Fibroblast of peridontal ligament (primary cell): Measurements from ENCODE around the gene TM7SF3.
A peak's percentile ranks its signal among the peaks of the same experiment; 100 is the strongest.
"Not testable (repeated sequence)": the region's sequence is repeated elsewhere in the genome, so short reads cannot be mapped to it uniquely, and the experiment has no call there.

Source experiments
- DNase-seq: peaks from one replicate; pipeline ENCODE4 v3.0.0-alpha.2; 2010; ENCODE audit errors: extremely low read depth

TM7SF3 gene

DNA sequence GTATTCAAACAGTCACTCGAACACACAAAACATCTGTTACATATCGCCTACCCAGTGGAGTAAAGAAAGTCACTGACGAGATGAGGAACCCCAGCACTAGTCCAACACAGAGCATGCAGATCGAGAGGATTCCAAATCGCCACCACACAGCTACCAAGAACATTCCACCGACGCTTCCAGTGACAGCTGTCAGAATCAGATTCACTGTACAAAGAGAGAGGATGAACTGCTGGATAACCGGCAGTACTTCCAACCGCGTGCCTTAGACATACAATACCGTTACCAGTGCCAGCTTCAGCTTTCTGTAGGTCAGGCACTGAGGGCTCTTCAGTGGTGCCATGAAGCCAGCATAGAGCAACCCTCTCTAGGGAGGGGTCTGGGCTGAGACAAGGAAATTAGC, 34.5 kb downstream of the TM7SF3 start:
- no peak for DNase-seq

DNA sequence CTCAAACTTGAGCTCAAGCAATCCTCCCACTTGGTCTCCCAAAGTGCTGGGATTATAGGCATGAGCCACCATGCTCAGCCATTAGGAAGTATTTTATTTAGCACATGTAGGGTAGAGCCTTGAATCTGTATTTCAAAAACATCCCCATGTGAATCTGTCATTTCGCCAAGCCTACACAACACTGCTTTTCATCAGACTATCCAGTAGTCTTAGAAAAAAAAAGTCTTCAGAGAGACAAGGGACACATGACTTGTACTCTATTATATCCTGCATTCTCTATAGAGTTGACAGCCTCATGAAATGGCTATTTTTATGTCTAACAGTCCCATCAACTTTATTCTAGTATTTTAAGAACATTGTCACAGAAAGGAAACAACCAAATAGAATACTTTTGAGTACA, 35.4 kb downstream of the TM7SF3 start:
- no peak for DNase-seq

DNA sequence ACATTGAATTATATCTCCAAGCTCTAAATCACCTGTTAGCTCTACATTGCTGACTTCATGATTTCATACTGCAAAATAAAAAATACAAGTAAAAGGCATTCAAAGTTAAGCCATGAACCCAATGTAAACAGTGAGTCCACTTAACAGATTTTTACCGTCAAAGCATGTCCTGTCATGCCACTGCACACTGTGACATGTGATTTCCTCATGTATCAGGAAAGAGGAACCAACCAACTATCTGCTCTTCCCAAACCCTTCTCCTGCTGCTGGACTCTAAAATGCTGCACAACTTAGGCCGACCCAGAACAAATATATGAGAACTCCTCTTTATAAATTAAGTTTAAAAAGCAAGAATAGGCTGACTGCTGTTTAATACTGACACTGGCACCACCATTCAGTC, 37.5 kb downstream of the TM7SF3 start:
- no peak for DNase-seq

DNA sequence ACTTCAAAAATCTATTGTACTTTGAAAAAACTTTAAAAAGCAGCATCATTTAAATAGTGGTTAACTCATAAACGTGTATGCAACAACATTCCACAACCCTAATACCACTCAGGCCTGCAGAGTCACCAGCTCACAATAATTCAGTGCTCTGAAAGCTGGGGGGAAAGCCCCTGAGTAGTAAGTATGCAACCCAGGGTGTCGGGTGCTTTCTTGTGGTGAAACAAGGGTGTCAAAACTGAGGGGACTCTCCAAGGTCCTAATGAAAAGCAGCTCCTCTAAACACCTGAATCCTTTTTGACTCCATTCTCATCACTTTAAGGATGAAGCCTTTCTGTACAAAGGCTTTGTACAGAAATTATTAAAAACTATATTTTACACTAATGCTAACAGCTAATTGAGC, 42.2 kb downstream of the TM7SF3 start:
- DNase-seq: no peak

DNA sequence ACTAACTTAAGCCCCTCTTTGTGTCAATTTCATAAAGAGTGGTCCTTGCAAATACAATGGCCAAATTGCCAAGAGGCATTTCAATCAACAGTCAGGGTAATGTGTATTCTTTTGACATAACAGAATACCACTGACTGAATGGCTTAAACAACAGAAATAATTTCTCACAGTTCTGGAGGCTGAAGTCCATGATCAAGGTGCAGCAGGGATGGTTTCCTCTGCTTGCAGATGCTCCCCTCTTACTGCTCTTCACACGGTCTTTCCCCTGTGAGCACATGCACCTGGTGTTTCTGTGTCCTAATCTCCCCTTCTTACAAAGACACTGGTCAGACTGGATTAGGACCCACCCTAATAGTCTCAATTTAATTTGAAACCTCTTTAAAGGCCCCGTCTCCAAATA, 44.0 kb downstream of the TM7SF3 start:
- DNase-seq: no peak

DNA sequence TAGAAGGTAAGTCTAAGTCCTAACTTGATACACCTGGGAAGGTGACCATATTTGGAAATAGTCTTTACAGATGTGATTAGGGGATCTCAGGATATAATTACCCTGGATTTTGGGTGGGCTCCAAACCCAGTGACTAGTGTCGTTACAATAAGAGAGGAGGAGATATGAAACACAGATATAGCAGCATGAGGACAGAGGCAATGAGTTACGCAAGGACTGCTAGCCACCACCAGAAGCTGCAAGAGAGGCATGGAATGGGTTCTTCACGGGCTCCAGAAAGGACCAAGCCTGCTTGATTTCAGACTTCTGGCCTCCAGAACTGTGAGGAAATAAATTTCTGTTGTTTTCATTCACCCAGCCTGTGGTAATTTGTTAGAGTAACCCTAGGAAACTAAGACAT, 47.3 kb downstream of the TM7SF3 start:
- DNase-seq: no peak

DNA sequence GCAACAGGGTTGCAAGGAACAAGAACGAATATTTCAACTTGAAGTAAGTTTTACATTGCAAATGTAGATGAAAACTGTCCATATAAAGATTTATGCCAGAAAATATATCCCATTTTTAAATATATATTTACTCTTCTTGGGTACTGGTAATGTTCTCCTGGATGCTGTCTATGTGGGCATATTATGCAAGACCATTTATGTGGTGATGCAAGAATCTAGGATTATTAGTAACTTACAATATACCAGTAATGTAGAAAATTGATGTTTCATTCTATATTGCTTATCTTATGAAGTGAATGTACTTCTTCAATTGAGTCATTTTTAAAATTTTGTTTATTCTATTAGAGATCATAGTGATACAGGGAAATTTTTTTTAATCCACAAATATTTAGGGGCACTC, 50.8 kb downstream of the TM7SF3 start:
- peak; percentile 30 for DNase-seq

DNA sequence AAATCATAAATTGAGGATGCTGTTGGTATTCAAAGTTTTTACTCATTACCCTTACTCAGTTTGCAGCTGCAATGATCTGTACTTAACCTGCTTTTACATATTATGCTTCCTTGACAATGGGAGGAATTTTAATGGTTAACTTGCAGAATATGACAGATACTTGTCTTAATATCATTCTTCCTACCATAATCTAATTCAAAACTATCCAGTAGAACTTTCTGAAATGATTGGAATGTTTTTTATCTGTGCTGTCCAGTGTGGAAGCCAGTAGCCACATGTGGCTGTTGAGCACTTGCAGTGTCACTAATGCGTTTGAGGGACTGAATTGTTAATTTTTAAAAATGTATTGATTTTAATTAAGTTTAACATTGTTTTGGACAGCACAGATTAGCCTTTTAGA, 52.4 kb downstream of the TM7SF3 start:
- DNase-seq: no peak

DNA sequence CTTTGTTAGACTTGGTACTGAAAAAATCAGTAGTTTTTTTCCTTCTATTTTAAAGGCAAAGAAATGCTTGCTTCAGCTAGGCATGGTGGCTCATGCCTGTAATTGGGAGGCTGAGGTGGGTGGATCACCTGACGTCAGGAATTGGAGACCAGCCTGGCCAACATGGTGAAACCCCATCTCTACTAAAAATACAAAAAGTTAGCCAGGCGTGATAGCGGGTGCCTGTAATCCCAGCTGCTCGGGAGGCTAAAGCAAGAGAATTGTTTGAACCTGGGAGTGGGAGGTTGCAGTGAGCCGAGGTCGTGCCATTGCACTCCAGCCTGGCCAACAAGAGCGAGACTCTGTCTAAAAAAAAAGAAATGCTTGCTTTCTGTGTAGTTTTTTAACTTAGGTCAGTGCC, 52.8 kb downstream of the TM7SF3 start:
- not testable (repeated sequence) for DNase-seq

DNA sequence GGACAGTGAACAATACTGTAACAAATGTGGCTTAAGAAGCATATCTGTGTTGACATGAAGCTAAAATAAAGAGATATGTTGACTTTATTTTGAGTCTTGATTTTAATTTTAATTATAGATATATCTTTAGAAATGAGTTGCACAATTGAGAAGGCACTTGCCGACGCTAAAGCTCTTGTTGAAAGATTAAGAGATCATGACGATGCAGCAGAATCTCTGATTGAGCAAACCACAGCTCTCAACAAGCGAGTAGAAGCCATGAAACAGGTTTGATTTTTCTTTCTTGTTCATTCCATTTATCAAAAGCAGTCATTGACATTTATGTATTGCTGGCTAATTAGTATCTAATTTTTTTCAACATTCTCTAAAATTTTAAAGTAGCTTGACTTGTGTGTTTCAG, 60.2 kb downstream of the TM7SF3 start:
- DNase-seq: no peak

DNA sequence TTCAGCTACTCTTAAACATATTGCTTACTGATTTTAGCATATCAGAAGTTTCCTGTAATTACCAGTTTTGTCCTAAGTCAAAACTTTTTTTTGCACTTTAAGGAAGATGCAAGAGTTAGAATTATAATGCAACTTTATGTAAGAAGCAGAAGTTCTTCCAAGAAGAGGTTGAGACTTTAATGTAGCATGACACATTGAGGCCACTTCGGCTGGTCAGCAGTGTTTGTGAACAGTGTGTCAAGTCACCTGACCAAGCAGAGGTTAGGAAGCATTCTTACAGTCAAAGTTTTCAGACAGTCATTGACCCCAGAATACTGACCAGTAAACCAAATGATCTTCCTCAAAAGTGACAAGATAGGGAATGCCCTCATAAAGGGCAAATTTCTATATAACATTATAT, 60.7 kb downstream of the TM7SF3 start:
- peak; percentile 37 for DNase-seq

DNA sequence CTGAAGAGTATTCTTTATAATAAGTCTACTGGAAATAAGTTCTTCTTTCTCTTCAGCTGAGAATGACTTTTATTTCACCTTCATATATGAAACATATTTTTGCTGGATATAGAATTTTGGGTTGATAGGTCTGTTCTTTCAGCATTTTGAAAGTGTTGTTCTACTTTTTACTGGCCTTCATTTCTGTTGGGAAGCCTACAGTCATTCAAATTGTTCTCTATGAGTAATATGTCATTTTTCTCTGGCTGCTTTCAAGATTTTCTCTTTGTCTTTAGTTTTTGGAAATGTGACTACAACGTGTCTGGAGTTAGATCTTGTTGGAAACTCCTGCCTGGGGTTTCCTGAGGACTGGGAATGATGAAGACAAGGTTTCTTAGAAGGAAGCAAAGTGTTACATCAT, 65.9 kb downstream of the TM7SF3 start:
- DNase-seq: no peak

DNA sequence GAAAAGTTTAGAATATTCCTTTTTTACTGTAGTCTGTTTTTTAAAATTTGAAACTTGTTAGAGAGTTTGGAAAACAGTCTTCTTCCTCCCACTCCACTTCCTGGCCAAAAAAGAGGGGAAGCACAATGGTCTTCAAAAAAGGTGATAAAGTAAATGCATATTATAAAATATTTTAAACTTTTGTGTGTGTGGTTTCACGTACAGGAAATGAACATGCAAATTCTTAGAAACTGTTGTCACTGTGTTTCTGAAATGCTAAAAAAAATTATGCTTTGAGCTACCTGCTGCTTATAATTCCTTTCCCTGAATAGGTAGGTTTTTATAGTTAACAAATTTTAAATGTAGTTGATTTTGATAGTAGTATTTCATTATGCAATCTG, 73.0 kb downstream of the TM7SF3 start:
- DNase-seq: no peak

DNA sequence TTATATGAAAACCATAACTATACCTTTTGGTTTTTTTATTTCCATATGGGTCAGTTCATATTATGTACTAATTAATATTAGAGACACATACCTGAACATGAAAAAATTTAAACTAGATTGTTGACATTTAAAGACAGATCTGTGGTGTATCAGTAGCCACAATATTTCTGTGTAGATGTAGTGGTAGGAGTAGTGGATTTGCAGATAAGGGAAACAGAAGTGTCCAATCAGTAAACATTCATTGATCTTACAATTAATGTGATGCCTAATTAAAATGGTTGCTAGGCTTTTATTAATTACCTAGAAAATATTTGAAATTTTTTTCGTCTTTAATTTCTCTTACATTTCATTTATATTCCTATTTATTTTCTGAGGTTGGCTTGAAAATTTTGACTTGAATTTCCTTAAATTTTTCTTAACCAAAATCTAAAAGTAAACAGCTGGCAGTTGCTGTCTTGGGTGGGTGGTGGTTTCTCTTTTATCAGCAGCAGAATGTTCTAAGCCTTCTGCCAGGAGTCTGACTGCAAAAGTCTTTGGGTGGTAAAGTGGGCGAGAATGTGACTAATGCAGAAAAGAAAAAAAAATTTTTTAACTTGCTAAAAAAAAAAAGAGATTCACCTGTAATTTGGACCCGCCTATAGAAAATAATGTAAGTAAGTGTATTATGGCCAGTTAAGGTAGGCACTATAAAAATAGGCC, 73.5 kb downstream of the TM7SF3 start:
- peak; percentile 13 for DNase-seq

DNA sequence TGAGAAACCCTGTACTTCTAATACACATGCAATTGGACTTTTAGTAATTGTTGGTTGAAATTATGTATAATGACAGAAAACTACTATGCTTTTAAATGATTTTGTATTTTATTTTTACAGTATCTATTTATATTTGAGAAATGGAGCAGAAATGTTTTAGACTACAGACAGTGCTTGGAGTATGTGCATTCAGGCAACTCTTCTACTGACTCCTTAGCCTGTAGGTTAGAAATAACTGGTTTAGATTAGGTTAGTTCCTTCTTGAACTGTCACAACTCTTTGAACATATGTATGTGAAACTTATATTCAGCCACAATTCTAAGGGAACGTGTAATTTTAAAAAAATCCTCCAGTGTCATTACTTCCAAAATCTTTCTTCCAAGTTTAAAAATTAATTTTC, 74.2 kb downstream of the TM7SF3 start:
- DNase-seq: no peak

DNA sequence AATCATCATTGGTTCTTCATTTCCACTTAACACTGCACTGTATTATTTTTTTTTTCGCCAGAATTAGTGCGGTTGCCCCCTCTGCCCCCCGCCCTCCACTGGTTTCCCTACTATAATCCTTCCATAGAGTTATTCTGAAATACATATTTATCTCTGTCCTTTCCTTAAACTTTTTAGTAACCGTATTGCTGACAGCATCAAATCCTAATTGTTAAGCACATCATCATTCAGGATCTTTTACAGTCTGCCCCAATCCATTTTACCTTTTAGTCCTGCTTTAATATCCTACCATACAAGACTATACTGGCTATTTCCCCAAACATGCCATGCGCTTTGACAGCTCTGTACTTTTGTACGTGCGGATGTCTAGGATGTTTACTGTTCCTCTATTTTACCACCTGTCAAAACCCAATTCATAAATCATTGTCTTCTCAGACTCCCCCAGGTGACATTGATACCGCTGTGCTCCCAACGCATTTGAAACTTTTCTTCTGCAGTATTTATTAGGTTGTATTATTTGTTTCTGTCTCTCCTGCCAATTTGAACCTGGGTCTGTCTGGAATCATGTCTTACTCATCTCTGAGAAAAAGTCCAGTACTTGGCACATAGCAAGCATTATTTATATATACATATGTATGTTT, 74.9 kb downstream of the TM7SF3 start:
- DNase-seq: peak; percentile 9

DNA sequence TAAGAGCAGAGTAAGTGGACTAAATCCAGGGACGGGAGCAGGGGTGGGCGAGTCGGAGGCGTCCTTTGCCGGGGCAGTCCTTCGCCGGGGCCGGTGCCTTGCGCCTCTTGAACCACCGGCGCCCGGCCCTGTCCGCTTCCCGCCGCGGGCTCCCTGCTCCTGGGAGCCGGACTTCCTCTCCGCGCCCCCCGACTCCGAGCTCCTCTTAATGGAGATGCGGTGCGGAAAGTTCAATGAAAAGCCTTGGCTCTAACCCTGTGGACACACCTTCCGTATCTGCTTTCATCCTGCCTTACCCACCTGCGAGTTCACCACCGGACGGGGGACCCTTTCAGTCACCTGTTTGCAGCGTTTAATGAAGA, 75.5 kb downstream of the TM7SF3 start:
- DNase-seq: no peak

DNA sequence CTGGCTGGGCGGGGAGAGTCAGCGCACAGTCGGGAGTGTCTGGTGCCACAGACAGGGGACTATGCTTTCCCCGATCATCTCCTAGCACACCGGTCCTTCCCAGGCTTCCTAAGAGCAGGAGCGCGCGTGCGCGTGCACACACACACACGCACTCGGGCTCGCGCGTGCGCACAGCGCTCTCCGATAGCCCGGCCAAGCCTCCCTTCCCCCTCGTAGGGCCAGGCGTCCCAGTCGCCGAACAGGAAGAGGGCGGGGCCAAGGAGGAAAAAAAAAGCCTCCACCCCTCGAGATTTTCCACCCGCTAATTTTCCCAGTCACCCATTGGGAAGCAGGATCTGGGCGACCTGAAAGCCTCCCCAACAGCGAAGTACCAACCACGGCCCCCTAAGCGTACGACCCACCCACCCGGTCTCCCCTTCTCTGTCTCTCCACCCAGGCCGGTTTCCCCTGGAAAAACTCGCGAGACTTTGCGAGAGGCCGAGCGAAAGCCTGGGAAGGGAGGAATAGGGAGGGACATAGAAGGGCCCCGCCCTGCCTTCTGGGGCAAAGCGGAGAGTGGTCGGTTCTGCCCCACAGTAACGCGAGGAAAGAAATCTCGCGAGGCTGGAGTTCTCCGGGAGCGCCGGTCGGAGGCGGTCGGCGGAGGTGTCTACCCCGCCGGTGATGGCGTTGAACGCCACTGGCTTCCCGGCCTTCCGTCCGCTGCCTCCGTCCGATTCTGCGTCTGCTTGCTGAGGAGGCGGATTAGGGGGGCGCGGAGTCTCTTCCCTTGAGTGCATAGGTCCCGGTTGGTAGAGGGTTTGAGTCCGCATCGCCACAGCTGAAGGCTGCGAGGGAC, 76.1 kb downstream of the TM7SF3 start, which contains the start of the genes FGFR1OP2 and INTS13:
TSS of gene FGFR1OP2 (plus strand) at position 608 of the 838 bp plus-strand sequence. CDS start 15,689 bp downstream, outside the sequence.
TSS of gene INTS13 (minus strand) at position 119 of the 838 bp plus-strand sequence. CDS start 1,178 bp downstream, outside the sequence.
- peak; percentile 99 for DNase-seq

DNA sequence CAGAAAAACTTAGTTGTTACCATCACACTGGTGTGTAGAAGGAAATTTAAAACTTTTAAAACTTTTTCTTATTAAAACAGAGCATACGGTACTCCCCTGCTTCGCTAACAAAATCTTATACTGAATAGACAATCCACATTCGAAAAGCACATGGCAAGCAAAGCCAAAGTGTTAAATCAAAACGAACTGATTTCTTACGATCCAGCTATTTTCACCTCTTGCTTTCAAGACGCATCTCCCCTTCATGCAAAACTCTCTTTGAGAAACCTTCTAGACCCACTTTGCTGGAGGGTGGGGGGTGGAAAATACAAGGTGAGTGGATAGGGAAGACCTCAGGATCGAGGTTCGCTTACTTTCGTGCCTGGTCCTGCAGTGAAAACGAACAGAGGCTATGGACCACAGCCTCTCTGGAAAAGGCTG, 76.7 kb downstream of the TM7SF3 start:
- no peak for DNase-seq

DNA sequence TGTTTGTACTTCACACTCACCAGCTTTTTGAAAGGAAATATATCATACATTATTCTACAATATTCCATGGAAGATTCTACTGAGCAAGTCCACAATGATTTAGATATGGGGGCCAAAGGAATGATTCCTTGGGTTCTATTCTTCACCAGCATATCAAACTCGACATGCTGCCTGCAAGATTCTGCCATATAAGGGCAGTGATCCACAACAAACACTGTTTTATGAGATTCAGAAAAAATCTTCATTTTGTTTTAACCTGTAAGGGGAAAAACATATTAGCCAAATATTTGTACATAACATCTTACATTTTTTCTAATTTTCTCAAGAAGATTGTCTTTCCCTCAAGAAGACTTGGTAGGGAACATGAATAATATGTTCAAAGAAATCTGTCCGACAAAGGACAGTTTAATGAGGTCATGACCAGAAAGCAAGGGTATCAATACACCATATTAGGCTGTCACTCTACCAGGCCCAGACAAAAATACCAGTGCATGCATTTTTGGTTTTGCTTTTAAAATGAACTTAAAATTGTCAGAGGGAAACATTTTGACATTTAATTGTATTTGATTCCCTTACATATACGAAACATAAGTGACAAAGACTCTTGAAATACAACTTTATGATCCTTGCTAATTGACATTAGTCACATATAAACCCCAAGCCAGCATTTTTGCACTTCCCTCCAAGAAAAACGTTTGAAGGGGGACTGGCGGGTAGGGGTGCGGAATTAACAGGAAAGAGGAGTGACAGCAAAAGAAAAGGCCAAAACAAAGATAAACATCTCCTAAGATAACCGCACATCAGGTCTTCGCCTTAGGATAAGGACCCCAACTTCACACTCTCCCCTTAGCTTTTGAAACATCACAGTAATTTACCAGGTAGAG, 77.4 kb downstream of the TM7SF3 start:
- no peak for DNase-seq

DNA sequence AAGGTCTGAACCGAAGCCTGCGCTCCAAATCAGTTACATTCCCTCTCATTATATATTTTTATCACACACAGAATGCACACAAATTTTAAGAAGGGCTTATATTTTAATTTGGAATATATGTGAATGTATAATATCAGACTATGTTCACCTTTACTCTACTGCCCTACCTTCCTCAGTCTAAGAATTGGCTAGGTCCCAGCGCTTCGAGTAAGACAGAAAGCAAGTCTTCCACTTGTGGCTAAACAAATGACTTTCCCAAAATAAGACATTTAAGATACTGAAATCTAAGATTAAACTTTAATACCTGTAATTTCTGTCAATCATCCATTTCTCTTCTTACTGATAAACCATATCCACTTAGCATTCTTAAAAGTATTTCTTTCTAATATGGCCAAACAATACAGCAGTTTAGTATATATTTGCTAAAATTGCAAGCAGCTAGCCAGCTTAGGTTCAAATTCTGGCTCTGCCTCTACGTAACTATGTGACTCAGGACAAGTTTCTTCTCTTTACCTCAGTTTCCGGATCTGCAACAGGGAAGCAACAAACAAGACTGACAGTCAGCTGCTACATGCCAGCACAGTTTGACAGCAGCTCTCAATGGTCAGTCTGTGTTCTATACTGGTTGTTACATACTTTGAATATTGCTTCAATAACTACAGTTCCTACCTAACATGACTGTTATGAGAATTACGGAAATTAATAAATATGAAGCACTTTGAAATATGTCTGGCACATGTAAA, 78.4 kb downstream of the TM7SF3 start:
- no peak for DNase-seq
